GM12878 (cell line): ENCODE data around the gene IQCC. TPM values are rescaled to one million over a fixed set of nuclear protein-coding genes. Genes with fewer than 3 reads are reported as not detected.

Experiments used
- ATAC-seq: fragments of 200-7000 bp; cut with Tn5 transposase; 3 replicates; pipeline ENCODE4 v1.9.1; 2020; ENCODE audit warnings: mild to moderate bottlenecking, moderate library complexity
- BruUV-seq: library from RNA; stranded (reverse); fragments of 400-500 nt; replicated peaks from 2 replicates; lab custom pipeline; 2021; lab: Mats Ljungman, UMichigan
- CTCF ChIA-PET: fragments of 300-600 bp; sonication (Branson Sonifier 250); formaldehyde crosslinking; extraction: SDS; loops from one replicate; lab custom pipeline; 2021; ENCODE audit warnings: inconsistent platforms; lab: Yijun Ruan, JAX
- POLR2A ChIA-PET: fragments of 350-600 bp; formaldehyde crosslinking; extraction: SDS; loops from one replicate; lab custom pipeline; 2021; ENCODE audit warnings: inconsistent platforms; lab: Charles Lee
- RAD21 ChIA-PET: fragments of 300-600 bp; sonication (Branson Sonifier 250); formaldehyde crosslinking; loops from one replicate; lab custom pipeline; 2023; ENCODE audit warnings: antibody characterized with exemption; ENCODE audit not compliant: unreplicated experiment; lab: Charles Lee
- SMC1A ChIA-PET: fragments of 300-600 bp; sonication (Branson Sonifier 250); formaldehyde crosslinking; loops from one replicate; lab custom pipeline; 2023; ENCODE audit not compliant: unreplicated experiment, uncharacterized antibody; lab: Charles Lee
- DNase-seq: peaks from one replicate; pipeline ENCODE4 v3.0.0-alpha.2; 2011; ENCODE audit warnings: low read depth, low spot score
- FAIRE-seq: peaks from 3 replicates; lab custom pipeline; 2011; peaks lifted over from hg19 to GRCh38; lab: Jason Lieb, UNC
- H2AFZ ChIP-seq: 2 replicates; pipeline ENCODE4 v1.6.0; 2011; ENCODE audit warnings: low read depth, low read length, control low read depth; ENCODE audit not compliant: control insufficient read depth
- H3K27ac ChIP-seq: 2 replicates; pipeline ENCODE4 v1.5.1; 2011; ENCODE audit warnings: control low read depth; ENCODE audit not compliant: control insufficient read depth, insufficient read depth
- H3K27me3 ChIP-seq, 2 experiments: replicated peaks in 1 of 2; 2 replicates each; pipeline versions ENCODE4 v1.6.0 to v1.6.1; 2011; ENCODE audit warnings: low read length in 1 of 2; ENCODE audit not compliant: control insufficient read depth in 2 of 2, insufficient read depth in 2 of 2
- H3K36me3 ChIP-seq, 2 experiments: 2 replicates each; pipeline ENCODE4 v1.5.1; 2011; ENCODE audit warnings: low read length in 1 of 2; ENCODE audit not compliant: control insufficient read depth in 2 of 2, insufficient read depth in 2 of 2
- H3K4me1 ChIP-seq: 2 replicates; pipeline ENCODE4 v1.6.1; 2011; ENCODE audit warnings: mild to moderate bottlenecking, low read length, moderate library complexity, mixed read lengths; ENCODE audit not compliant: control insufficient read depth, insufficient read depth
- H3K4me2 ChIP-seq: 2 replicates; pipeline ENCODE4 v1.6.0; 2011; ENCODE audit warnings: control low read depth; ENCODE audit not compliant: control insufficient read depth, insufficient read depth
- H3K4me3 ChIP-seq: fragments of 200-600 bp; sonication (generic); 2 replicates; pipeline ENCODE4 v1.5.1; 2016
- H3K79me2 ChIP-seq: 2 replicates; pipeline ENCODE4 v1.6.0; 2011; ENCODE audit warnings: low read length; ENCODE audit not compliant: control insufficient read depth, insufficient read depth
- H3K9ac ChIP-seq: 2 replicates; pipeline ENCODE4 v1.8.0; 2011; ENCODE audit warnings: low read length, control low read depth, mixed read lengths; ENCODE audit not compliant: control insufficient read depth, insufficient read depth
- H3K9me3 ChIP-seq: replicated peaks from 3 replicates; pipeline ENCODE4 v1.5.1; 2011; ENCODE audit warnings: mild to moderate bottlenecking, low read length; ENCODE audit not compliant: control insufficient read depth, insufficient read depth
- H4K20me1 ChIP-seq: 2 replicates; pipeline ENCODE4 v1.6.0; 2011; ENCODE audit not compliant: control insufficient read depth, insufficient read depth
- BRCA1 ChIP-seq: IDR thresholded peaks from 2 replicates; pipeline ENCODE4 v1.6.1; 2011; ENCODE audit warnings: low read depth, low read length, improper control_type of control experiment
- WRNIP1 ChIP-seq: IDR thresholded peaks from 2 replicates; pipeline ENCODE4 v1.6.1; 2011; ENCODE audit warnings: low read depth, low read length, improper control_type of control experiment, borderline replicate concordance
- WGBS: methylation state at CpG from one replicate; pipeline ENCODE4 v1.1.6; 2016; ENCODE audit warnings: low lambda C conversion rate; ENCODE audit not compliant: insufficient replicate concordance, insufficient coverage; ENCODE audit errors: missing lambda C conversion rate; 5-methylcytosine and 5-hydroxymethylcytosine counted together
- in situ Hi-C: fragments of 300-500 bp; cut with MboI; formaldehyde crosslinking; loops from 9 replicates; pipeline ENCODE4 v1.14.3; 2018; ENCODE audit warnings: mixed read lengths
- intact Hi-C: fragments of 100-400 bp; cut with micrococcal nuclease; formaldehyde crosslinking; loops from one replicate; pipeline ENCODE4 v1.14.2; 2022; ENCODE audit not compliant: unreplicated experiment
- polyA plus RNA-seq, 11 experiments: library from polyadenylated mRNA; depleted of rRNA in 4 of 11; unstranded in 6 of 11; stranded (reverse) in 5 of 11; fragments of >200 nt; fragmentation: Nextera tagmentation in 4 of 11; fragmentation: Illumina TruSeq in 1 of 11; extraction: Ambion mirVana in 4 of 11; extraction: Trizol in 1 of 11; gene quantifications; 1 replicate in 1 of 11; 2 replicates in 10 of 11; pipeline versions ENCODE4 v1.2.1 to v1.2.3, GENCODE V29; 2011 to 2016; ENCODE audit warnings: inconsistent platforms in 2 of 11, missing spikeins in 2 of 11, low read depth in 1 of 11
- total RNA-seq, 4 experiments: library from RNA; depleted of rRNA in 3 of 4; stranded (reverse); fragments of >200 nt in 3 of 4; fragmentation: Illumina TruSeq in 1 of 4; extraction: Trizol in 1 of 4; gene quantifications; 2 replicates each; pipeline versions ENCODE4 v1.2.1 to v1.2.3, GENCODE V29; 2013 to 2021
- TF ChIP-seq, protein P1 (sequence below): fragments of 450-650 bp; conservative IDR thresholded peaks from 2 replicates; pipeline ENCODE4 v1.6.1; 2017; ENCODE audit warnings: mild to moderate bottlenecking, moderate library complexity

Gene IQCC
- total and polyA plus RNA-seq, 10 of the 15 experiments (the other 5 are each of a cell fraction or from before 2014, with no cell fraction given) = 2.1 to 6.8 (median 4.9) TPM

DNA sequence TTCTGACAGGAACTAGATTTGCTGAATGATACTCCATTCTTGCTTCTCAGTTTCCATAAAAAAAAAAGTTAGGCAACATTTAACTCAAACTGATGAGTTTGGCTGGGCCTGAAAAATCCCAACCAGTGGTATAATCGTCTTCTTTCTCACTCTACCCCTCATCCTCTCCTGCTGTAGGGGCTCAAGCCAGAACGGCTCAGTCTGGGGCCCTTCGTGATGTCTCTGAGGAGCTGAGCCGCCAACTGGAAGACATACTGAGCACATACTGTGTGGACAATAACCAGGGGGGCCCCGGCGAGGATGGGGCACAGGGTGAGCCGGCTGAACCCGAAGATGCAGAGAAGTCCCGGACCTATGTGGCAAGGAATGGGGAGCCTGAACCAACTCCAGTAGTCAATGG is 24.4 kb upstream of the IQCC start:
- RAD21 ChIA-PET = interaction anchor here (0.8 to 3.9 kb wide), 9 partner anchors 17 to 195 kb away, joined by 3 to 22 read pairs (median 9); partner anchors contain the start of genes CCDC28B, KPNA6 and TMEM39B
- CTCF ChIA-PET = interaction anchor here (0.6 to 4.2 kb wide), 6 partner anchors 20 to 156 kb away, joined by 3 to 16 read pairs (median 4); partner anchors contain the start of genes CCDC28B and KPNA6
- SMC1A ChIA-PET = interaction anchor here (0.8 to 4.0 kb wide), 4 partner anchors 12 to 73 kb away, joined by 3 to 26 read pairs (median 10); partner anchors contain the start of genes CCDC28B and KPNA6
- 46% methylated on average over 9 of the region's 9 CpGs for WGBS
- POLR2A ChIA-PET = interaction anchor here (0.5 to 3.5 kb wide), 7 partner anchors 20 to 214 kb away, joined by 3 to 25 read pairs (median 7); partner anchors contain the start of genes BSDC1, CCDC28B, KHDRBS1 and TMEM39B
- peaks cover 18% of the 10 kb centered on the region for H3K4me1 ChIP-seq
- in situ Hi-C loops = no loop called here
- no peak for TF ChIP-seq BRCA1
- TF ChIP-seq, all 136 proteins: peak for 0
- Histone ChIP-seq H3K9ac (peak overlapping the region; percentile 90), H3K79me2 (peaks cover 50% of the 10 kb centered on the region), H3K27ac (peak overlapping the region; percentile 85), H3K27me3 (no peaks in the 10 kb centered on the region), H3K9me3 (no peaks in the 10 kb centered on the region), H2AFZ (no peak overlapping the region), H3K36me3 (peaks cover 4 to 19% of the 10 kb centered on the region in 2 experiments), H3K4me3 (peak overlapping the region; percentile 89), H3K4me2 (peak overlapping the region; percentile 100), H4K20me1 (no peaks in the 10 kb centered on the region)
- ATAC-seq (no peak), DNase-seq (no peak), FAIRE-seq (no peak)
- BruUV-seq = TSS peak; percentile 77
- intact Hi-C loops = loop anchor here (2.0 kb wide), 1 partner anchor 20 kb away; the partner anchor contains the start of gene CCDC28B

DNA sequence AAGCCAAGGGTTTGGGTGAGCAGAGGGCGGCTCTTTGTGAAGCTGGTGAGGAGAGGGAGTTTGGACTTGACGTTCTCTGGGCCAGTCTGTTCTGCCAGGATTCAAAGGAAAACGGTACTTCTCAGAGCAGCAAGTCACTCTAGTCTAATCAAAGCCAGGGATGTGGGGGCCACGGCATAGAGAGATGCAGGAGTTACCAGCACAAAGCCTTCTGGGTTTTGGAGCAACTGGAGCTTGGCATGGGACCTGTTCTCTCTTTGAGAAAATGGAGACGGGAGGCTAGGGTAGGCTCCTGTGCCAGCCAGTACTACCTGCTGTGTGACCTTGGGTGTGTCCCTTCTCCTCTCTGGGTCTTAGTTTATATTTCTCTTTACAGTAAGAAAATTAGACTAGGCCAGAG is 23.9 kb upstream of the IQCC start:
- no peaks in the 10 kb centered on the region; the same call in 1 of the 2 replicates for H4K20me1 ChIP-seq
- no peak for DNase-seq
- peaks cover 20% of the 10 kb centered on the region for H3K4me1 ChIP-seq
- H3K4me3 ChIP-seq = peak overlapping the region; percentile 89
- 62% methylated on average over 5 of the region's 5 CpGs for WGBS
- no peak for ATAC-seq
- ChIA-PET RAD21 (interaction anchor here (0.8 to 3.9 kb wide), 4 partner anchors 16 to 109 kb away, joined by 3 to 22 read pairs (median 12); partner anchors contain the start of genes CCDC28B and TMEM39B), SMC1A (interaction anchor here (0.8 to 4.0 kb wide), 4 partner anchors 19 to 219 kb away, joined by 3 to 26 read pairs (median 5); partner anchors contain the start of genes CCDC28B and KPNA6), POLR2A (interaction anchor here (0.5 to 3.5 kb wide), 6 partner anchors 16 to 213 kb away, joined by 3 to 16 read pairs (median 6); partner anchors contain the start of genes BSDC1, CCDC28B, KHDRBS1 and TMEM39B), CTCF (interaction anchor here (1.3 to 4.2 kb wide), 2 partner anchors 35 to 69 kb away, joined by 3 to 16 read pairs; no protein-coding TSS in a partner anchor)
- no peaks in the 10 kb centered on the region for H3K27me3 ChIP-seq
- in situ Hi-C loops (no loop called here), intact Hi-C loops (loop anchor here (2.0 kb wide), 1 partner anchor 19 kb away; the partner anchor contains the start of gene CCDC28B)
- peak overlapping the region; percentile 100 for H3K4me2 ChIP-seq
- peak overlapping the region; percentile 90 for H3K9ac ChIP-seq
- TF ChIP-seq WRNIP1 = 0 out of 2 replicates have a peak, but pooled peaks have one; percentile 93
- TF ChIP-seq, protein P1, sequence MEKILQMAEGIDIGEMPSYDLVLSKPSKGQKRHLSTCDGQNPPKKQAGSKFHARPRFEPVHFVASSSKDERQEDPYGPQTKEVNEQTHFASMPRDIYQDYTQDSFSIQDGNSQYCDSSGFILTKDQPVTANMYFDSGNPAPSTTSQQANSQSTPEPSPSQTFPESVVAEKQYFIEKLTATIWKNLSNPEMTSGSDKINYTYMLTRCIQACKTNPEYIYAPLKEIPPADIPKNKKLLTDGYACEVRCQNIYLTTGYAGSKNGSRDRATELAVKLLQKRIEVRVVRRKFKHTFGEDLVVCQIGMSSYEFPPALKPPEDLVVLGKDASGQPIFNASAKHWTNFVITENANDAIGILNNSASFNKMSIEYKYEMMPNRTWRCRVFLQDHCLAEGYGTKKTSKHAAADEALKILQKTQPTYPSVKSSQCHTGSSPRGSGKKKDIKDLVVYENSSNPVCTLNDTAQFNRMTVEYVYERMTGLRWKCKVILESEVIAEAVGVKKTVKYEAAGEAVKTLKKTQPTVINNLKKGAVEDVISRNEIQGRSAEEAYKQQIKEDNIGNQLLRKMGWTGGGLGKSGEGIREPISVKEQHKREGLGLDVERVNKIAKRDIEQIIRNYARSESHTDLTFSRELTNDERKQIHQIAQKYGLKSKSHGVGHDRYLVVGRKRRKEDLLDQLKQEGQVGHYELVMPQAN = no peak
- H3K79me2 ChIP-seq = peaks cover 55% of the 10 kb centered on the region
- peak overlapping the region; percentile 85 for H3K27ac ChIP-seq
- peaks cover 4 to 24% of the 10 kb centered on the region in 2 experiments for H3K36me3 ChIP-seq
- BruUV-seq = no TSS peak
- no peaks in the 10 kb centered on the region for H3K9me3 ChIP-seq
- FAIRE-seq = no peak
- no peak overlapping the region for H2AFZ ChIP-seq
